Measurements from ENCODE around the gene RABL2B. TPM values are rescaled to one million over a fixed set of nuclear protein-coding genes. Genes with fewer than 3 reads are reported as not detected.

RABL2B gene
- total RNA-seq, 1 experiment from 2014 or later, result 27.7 TPM

DNA sequence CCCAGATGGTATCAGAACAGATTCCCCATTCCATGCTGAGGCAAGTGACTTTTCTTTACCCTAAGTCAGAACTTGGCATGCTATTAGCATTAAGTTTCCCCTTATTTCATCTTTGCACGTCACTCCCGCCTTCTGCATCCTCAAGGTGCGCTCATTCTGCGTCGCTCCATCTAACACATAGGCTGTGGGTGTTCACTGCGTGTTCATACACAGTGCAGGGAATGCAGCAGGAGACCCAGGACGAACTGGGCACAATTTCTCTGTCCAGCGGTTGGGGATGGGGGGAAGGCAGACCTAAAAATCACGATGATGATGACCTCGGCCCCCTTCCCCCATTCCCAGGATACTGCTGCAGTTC, 65.1 kb downstream of the RABL2B start:
- BruUV-seq (replicated peaks), result no TSS peak
- ChIA-PET CTCF (no interaction called here), POLR2A (no interaction called here)
- Histone ChIP-seq H3K36me3 (ENCODE audit: control insufficient read depth, insufficient read depth, low read length) (no peaks in the 10 kb centered on the region), H3K4me3 (ENCODE audit: low read depth in 2 of 2, low read length in 2 of 2) (no peak overlapping the region), H3K9me3 (ENCODE audit: control insufficient read depth, insufficient read depth, low read depth, low read length) (no peaks in the 10 kb centered on the region), H3K27me3 (ENCODE audit: control insufficient read depth, insufficient read depth, low read length) (no peaks in the 10 kb centered on the region), H3K4me1 (ENCODE audit: control insufficient read depth, insufficient read depth, low read length) (no peaks in the 10 kb centered on the region), H3K27ac (ENCODE audit: low read length) (no peak overlapping the region)
- DNase-seq (ENCODE audit: low read depth, low spot score), result no peak
- no peak for ATAC-seq
- TF ChIP-seq, protein P1, sequence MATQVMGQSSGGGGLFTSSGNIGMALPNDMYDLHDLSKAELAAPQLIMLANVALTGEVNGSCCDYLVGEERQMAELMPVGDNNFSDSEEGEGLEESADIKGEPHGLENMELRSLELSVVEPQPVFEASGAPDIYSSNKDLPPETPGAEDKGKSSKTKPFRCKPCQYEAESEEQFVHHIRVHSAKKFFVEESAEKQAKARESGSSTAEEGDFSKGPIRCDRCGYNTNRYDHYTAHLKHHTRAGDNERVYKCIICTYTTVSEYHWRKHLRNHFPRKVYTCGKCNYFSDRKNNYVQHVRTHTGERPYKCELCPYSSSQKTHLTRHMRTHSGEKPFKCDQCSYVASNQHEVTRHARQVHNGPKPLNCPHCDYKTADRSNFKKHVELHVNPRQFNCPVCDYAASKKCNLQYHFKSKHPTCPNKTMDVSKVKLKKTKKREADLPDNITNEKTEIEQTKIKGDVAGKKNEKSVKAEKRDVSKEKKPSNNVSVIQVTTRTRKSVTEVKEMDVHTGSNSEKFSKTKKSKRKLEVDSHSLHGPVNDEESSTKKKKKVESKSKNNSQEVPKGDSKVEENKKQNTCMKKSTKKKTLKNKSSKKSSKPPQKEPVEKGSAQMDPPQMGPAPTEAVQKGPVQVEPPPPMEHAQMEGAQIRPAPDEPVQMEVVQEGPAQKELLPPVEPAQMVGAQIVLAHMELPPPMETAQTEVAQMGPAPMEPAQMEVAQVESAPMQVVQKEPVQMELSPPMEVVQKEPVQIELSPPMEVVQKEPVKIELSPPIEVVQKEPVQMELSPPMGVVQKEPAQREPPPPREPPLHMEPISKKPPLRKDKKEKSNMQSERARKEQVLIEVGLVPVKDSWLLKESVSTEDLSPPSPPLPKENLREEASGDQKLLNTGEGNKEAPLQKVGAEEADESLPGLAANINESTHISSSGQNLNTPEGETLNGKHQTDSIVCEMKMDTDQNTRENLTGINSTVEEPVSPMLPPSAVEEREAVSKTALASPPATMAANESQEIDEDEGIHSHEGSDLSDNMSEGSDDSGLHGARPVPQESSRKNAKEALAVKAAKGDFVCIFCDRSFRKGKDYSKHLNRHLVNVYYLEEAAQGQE (IDR thresholded peaks at IDR 0.05; ENCODE audit: insufficient read depth in 1 of 2, low read depth in 2 of 2, low read length in 1 of 2), result no peak
- in situ Hi-C loops (cut with HindIII; ENCODE audit: low pct_unique_long_range_greater_than_20kb, low sequenced_read_pairs) (no loop called here), intact Hi-C loops (cut with micrococcal nuclease; ENCODE audit: unreplicated experiment) (no loop called here)

DNA sequence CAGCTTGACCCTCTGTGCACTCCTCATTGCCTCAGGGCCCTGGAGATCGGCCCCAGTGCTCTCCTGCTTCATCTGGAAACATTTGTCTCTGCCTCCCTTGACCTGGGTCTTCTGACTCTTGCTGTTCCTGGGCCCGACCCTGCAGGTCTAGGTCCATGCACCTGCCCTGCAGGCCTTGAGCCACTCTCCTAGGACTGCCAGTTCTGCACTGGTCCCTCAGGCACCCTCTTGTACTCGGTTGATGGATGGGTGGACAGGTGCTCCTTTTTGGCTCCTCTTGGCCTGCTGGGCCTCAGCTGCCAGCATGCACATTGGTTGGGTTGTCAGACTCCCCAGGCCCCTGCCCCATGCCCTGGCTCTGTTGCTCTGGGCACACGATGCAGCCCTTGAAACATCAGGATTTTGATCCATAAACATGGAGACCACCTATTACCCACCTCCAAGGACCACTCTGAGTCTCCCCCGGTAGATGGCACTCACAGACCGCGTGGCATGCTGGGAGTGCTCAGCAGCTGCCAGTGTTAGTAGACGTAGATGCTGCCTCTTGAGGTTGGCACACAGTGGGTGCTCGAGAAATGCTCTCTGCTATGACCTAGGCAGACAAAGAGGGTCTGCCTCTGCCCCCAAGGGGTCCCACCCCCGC, 65.6 kb downstream of the RABL2B start:
- POLR2A ChIA-PET, result no interaction called here
- H3K36me3 ChIP-seq (ENCODE audit: control insufficient read depth, insufficient read depth, low read length), result no peaks in the 10 kb centered on the region
- no peaks in the 10 kb centered on the region for H3K9me3 ChIP-seq (ENCODE audit: control insufficient read depth, insufficient read depth, low read depth, low read length)
- no peaks in the 10 kb centered on the region for H3K4me1 ChIP-seq (ENCODE audit: control insufficient read depth, insufficient read depth, low read length)
- H3K4me3 ChIP-seq (ENCODE audit: low read depth in 2 of 2, low read length in 2 of 2), result no peak overlapping the region
- H3K27me3 ChIP-seq (ENCODE audit: control insufficient read depth, insufficient read depth, low read length), result no peaks in the 10 kb centered on the region
- in situ Hi-C loops (cut with HindIII; ENCODE audit: low pct_unique_long_range_greater_than_20kb, low sequenced_read_pairs), result no loop called here
- intact Hi-C loops (cut with micrococcal nuclease; ENCODE audit: unreplicated experiment), result no loop called here
- CTCF ChIA-PET, result no interaction called here
- ATAC-seq (no peak), DNase-seq (ENCODE audit: low read depth, low spot score) (no peak)
- no peak overlapping the region for H3K27ac ChIP-seq (ENCODE audit: low read length)
- BruUV-seq (replicated peaks), result no TSS peak
- TF ChIP-seq, protein P2, sequence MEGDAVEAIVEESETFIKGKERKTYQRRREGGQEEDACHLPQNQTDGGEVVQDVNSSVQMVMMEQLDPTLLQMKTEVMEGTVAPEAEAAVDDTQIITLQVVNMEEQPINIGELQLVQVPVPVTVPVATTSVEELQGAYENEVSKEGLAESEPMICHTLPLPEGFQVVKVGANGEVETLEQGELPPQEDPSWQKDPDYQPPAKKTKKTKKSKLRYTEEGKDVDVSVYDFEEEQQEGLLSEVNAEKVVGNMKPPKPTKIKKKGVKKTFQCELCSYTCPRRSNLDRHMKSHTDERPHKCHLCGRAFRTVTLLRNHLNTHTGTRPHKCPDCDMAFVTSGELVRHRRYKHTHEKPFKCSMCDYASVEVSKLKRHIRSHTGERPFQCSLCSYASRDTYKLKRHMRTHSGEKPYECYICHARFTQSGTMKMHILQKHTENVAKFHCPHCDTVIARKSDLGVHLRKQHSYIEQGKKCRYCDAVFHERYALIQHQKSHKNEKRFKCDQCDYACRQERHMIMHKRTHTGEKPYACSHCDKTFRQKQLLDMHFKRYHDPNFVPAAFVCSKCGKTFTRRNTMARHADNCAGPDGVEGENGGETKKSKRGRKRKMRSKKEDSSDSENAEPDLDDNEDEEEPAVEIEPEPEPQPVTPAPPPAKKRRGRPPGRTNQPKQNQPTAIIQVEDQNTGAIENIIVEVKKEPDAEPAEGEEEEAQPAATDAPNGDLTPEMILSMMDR (IDR thresholded peaks at IDR 0.05), result no peak
- no peak for TF ChIP-seq POLR2AphosphoS5 (IDR thresholded peaks at IDR 0.05; ENCODE audit: low read depth, low read length)
- TF ChIP-seq, protein P1 (IDR thresholded peaks at IDR 0.05; ENCODE audit: insufficient read depth in 1 of 2, low read depth in 2 of 2, low read length in 1 of 2), result no peak
- TF ChIP-seq SIN3A (IDR thresholded peaks at IDR 0.05; ENCODE audit: borderline replicate concordance, insufficient read depth, low read depth, low read length), result no peak
- TF ChIP-seq TCF7L2 (IDR thresholded peaks at IDR 0.05; ENCODE audit: low read depth, low read length), result no peak

Other genes with a start within 250 kb of the RABL2B start
- gene KLHDC7B, start 237.7 kb downstream of the RABL2B start, total RNA-seq (2021; ENCODE audit: unreplicated experiment), result 1.8 TPM
- gene SYCE3, start 220.7 kb downstream of the RABL2B start, total RNA-seq (2021; ENCODE audit: unreplicated experiment), result not detected
- 18.4 TPM for gene CPT1B, start 205.2 kb downstream of the RABL2B start, total RNA-seq (2021; ENCODE audit: unreplicated experiment)
- 43.5 TPM for gene CHKB, start 200.8 kb downstream of the RABL2B start, total RNA-seq (2021; ENCODE audit: unreplicated experiment)
- gene MAPK8IP2, start 182.8 kb downstream of the RABL2B start, total RNA-seq (2021; ENCODE audit: unreplicated experiment), result 38.4 TPM
- 43.8 TPM for gene ARSA, start 155.5 kb downstream of the RABL2B start, total RNA-seq (2021; ENCODE audit: unreplicated experiment)
- gene SHANK3, start 110.8 kb downstream of the RABL2B start, total RNA-seq (2021; ENCODE audit: unreplicated experiment), result 7.6 TPM
- gene ACR, start 45.4 kb downstream of the RABL2B start, total RNA-seq (2021; ENCODE audit: unreplicated experiment), result 0.21 TPM